ENCODE measurements around the gene SPEF1. TPM values are rescaled to one million over a fixed set of nuclear protein-coding genes. Genes with fewer than 3 reads are reported as not detected.

The SPEF1 gene
- total RNA-seq, 1 donor from 2014 or later, result under 0.01 TPM

- H3K27me3 ChIP-seq (ENCODE audit: control insufficient read depth, insufficient read depth, low read length), result no peaks in the 10 kb centered on the region
- DNase-seq (ENCODE audit: low read depth) (no peak), FAIRE-seq (no peak)
- no peak for TF ChIP-seq CTCF (IDR thresholded peaks at IDR 0.05; ENCODE audit: insufficient read depth, low read length, severe bottlenecking)
- no peak overlapping the region for H3K4me3 ChIP-seq (ENCODE audit: low read depth, low read length)
- H3K36me3 ChIP-seq (ENCODE audit: control insufficient read depth, insufficient read depth, low read length), result peaks cover 21% of the 10 kb centered on the region
Observed at GRCh38 chr20:3800256-3800877, 19.1 kb upstream of the SPEF1 start.

GRCh38 chr20:3798908-3799248 lies 17.6 kb upstream of the SPEF1 start:
- no peak overlapping the region for H3K4me3 ChIP-seq (ENCODE audit: low read depth, low read length)
- TF ChIP-seq CTCF (IDR thresholded peaks at IDR 0.05; ENCODE audit: insufficient read depth, low read length, severe bottlenecking), result no peak
- no peak for FAIRE-seq
- H3K27me3 ChIP-seq (ENCODE audit: control insufficient read depth, insufficient read depth, low read length), result no peaks in the 10 kb centered on the region
- H3K36me3 ChIP-seq (ENCODE audit: control insufficient read depth, insufficient read depth, low read length), result peaks cover 21% of the 10 kb centered on the region
- no peak for DNase-seq (ENCODE audit: low read depth)

GRCh38 chr20:3798373-3798768 lies 17.1 kb upstream of the SPEF1 start:
- Histone ChIP-seq H3K4me3 (ENCODE audit: low read depth, low read length) (no peak overlapping the region), H3K36me3 (ENCODE audit: control insufficient read depth, insufficient read depth, low read length) (peaks cover 18% of the 10 kb centered on the region), H3K27me3 (ENCODE audit: control insufficient read depth, insufficient read depth, low read length) (no peaks in the 10 kb centered on the region)
- FAIRE-seq, result no peak
- DNase-seq (ENCODE audit: low read depth), result no peak
- TF ChIP-seq CTCF (IDR thresholded peaks at IDR 0.05; ENCODE audit: insufficient read depth, low read length, severe bottlenecking), result no peak

GRCh38 chr20:3797592-3798372 lies 16.5 kb upstream of the SPEF1 start:
- no peak for FAIRE-seq
- TF ChIP-seq CTCF (IDR thresholded peaks at IDR 0.05; ENCODE audit: insufficient read depth, low read length, severe bottlenecking), result no peak
- peak overlapping the region; percentile 68 for H3K4me3 ChIP-seq (ENCODE audit: low read depth, low read length)
- H3K36me3 ChIP-seq (ENCODE audit: control insufficient read depth, insufficient read depth, low read length), result peaks cover 17% of the 10 kb centered on the region
- no peaks in the 10 kb centered on the region for H3K27me3 ChIP-seq (ENCODE audit: control insufficient read depth, insufficient read depth, low read length)
- DNase-seq (ENCODE audit: low read depth), result no peak

- H3K4me3 ChIP-seq (ENCODE audit: low read depth, low read length), result peak overlapping the region; percentile 68
- FAIRE-seq (no peak), DNase-seq (ENCODE audit: low read depth) (no peak)
- peaks cover 17% of the 10 kb centered on the region for H3K36me3 ChIP-seq (ENCODE audit: control insufficient read depth, insufficient read depth, low read length)
- H3K27me3 ChIP-seq (ENCODE audit: control insufficient read depth, insufficient read depth, low read length), result no peaks in the 10 kb centered on the region
- TF ChIP-seq CTCF (IDR thresholded peaks at IDR 0.05; ENCODE audit: insufficient read depth, low read length, severe bottlenecking), result no peak
Observed at GRCh38 chr20:3797226-3797545, 15.9 kb upstream of the SPEF1 start.
